HUES6 (cell line): ENCODE measurements around the gene LMNTD1.

ENCODE experiments used
- H3K27ac ChIP-seq: 2 replicates; pipeline ENCODE4 v1.7.0; 2013; ENCODE audit warnings: low read depth, mild to moderate bottlenecking, low read length, inconsistent platforms
- H3K27me3 ChIP-seq: 2 replicates; pipeline ENCODE4 v1.6.1; 2013; ENCODE audit warnings: low read length; ENCODE audit not compliant: control insufficient read depth, insufficient read depth
- H3K36me3 ChIP-seq: 2 replicates; pipeline ENCODE4 v1.6.1; 2013; ENCODE audit warnings: low read length; ENCODE audit not compliant: control insufficient read depth, insufficient read depth
- H3K4me1 ChIP-seq: 2 replicates; pipeline ENCODE4 v1.6.1; 2013; ENCODE audit warnings: low read length; ENCODE audit not compliant: control insufficient read depth, insufficient read depth
- H3K4me3 ChIP-seq: 2 replicates; pipeline ENCODE4 v1.5.1; 2013; ENCODE audit warnings: low read depth, low read length
- H3K9ac ChIP-seq: one replicate; pipeline ENCODE4 v1.6.1; 2013; ENCODE audit warnings: mild to moderate bottlenecking, low read length
- H3K9me3 ChIP-seq: 2 replicates; pipeline ENCODE4 v1.6.1; 2013; ENCODE audit warnings: low read depth, low read length; ENCODE audit not compliant: control insufficient read depth, insufficient read depth

LMNTD1 gene

DNA sequence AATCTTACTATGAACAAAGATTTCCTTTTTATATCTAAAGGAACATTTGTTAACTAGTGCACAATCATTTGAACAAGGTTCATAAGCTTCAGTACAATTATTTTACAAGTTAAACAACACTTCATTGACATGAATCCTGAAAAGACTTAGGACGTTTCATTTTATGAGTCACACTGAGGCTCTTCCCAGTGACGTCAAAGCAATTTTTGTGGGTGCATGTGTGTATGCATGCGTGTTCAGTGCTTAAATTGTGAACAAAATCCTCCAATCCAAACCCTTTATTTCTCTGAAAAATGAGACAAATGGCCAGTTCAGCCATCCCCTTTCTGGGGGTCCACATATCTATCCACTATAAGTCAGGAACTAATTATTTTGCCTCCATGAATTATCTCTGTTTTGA is 2.9 kb downstream of the LMNTD1 start:
- H3K27ac ChIP-seq = no peak overlapping the region
- H3K27me3 ChIP-seq = no peaks in the 10 kb centered on the region
- H3K36me3 ChIP-seq = no peaks in the 10 kb centered on the region
- no peak overlapping the region for H3K9ac ChIP-seq
- no peak overlapping the region for H3K4me3 ChIP-seq
- no peaks in the 10 kb centered on the region for H3K9me3 ChIP-seq
- no peaks in the 10 kb centered on the region for H3K4me1 ChIP-seq

GRCh38 chr12:25549120-25549519 is 4.0 kb downstream of the LMNTD1 start:
- Histone ChIP-seq H3K27ac (no peak overlapping the region), H3K27me3 (no peaks in the 10 kb centered on the region), H3K4me1 (no peaks in the 10 kb centered on the region), H3K9me3 (no peaks in the 10 kb centered on the region), H3K9ac (no peak overlapping the region), H3K4me3 (no peak overlapping the region), H3K36me3 (no peaks in the 10 kb centered on the region)

DNA sequence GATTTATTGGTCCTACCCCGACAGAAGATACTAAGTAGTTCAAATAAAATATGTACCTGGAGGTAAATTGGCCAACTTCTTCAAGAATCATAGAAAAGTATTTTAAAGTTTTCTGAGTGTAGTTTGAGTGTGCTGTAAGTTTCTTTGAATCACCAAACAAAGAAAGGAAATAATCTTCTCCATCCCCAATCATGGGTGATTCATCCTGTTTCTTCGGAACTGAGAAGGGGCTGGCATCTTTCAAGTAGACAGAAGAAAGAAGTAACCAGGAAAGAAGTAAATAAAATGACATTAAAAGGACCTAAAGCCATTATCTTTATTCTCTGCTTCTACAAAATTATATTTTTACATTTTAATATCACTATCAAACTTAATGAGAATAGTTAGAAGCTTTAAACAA is 6.8 kb downstream of the LMNTD1 start:
- Histone ChIP-seq H3K9ac (no peak overlapping the region), H3K9me3 (no peaks in the 10 kb centered on the region), H3K4me1 (no peaks in the 10 kb centered on the region), H3K4me3 (no peak overlapping the region), H3K27me3 (no peaks in the 10 kb centered on the region), H3K27ac (no peak overlapping the region), H3K36me3 (no peaks in the 10 kb centered on the region)

GRCh38 chr12:25533150-25533549 is 19.9 kb downstream of the LMNTD1 start:
- Histone ChIP-seq H3K27ac (no peak overlapping the region), H3K4me3 (no peak overlapping the region), H3K9ac (no peak overlapping the region), H3K9me3 (no peaks in the 10 kb centered on the region), H3K27me3 (no peaks in the 10 kb centered on the region), H3K4me1 (no peaks in the 10 kb centered on the region), H3K36me3 (no peaks in the 10 kb centered on the region)

- Histone ChIP-seq H3K9ac (no peak overlapping the region), H3K36me3 (no peaks in the 10 kb centered on the region), H3K27ac (no peak overlapping the region), H3K4me3 (no peak overlapping the region), H3K4me1 (no peaks in the 10 kb centered on the region), H3K9me3 (no peaks in the 10 kb centered on the region), H3K27me3 (no peaks in the 10 kb centered on the region)
Measured at GRCh38 chr12:25531502-25532052, 21.5 kb downstream of the LMNTD1 start.

- Histone ChIP-seq H3K9ac (no peak overlapping the region), H3K4me3 (no peak overlapping the region), H3K9me3 (no peaks in the 10 kb centered on the region), H3K27me3 (no peaks in the 10 kb centered on the region), H3K4me1 (no peaks in the 10 kb centered on the region), H3K27ac (no peak overlapping the region), H3K36me3 (no peaks in the 10 kb centered on the region)
Measured at GRCh38 chr12:25529738-25530137, 23.3 kb downstream of the LMNTD1 start.

DNA sequence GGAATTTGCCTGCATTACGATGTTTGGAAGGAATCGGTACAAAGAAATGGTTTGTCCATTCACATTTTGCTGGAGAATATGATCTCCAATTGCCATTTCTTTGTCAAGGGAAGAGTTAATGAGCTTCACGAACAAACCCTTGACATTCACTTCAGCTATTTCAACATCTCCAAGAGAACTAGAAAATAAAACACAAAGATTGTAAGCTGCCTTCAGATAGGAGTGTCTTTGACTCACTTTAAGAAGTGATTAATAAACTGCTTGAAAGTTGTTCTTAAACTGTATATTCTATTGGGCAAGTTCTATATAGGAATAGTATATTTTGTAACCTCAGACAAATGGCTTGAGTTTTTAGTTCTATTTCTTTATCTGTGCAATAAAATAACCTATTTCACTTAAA is 26.3 kb downstream of the LMNTD1 start:
- H3K9ac ChIP-seq = no peak overlapping the region
- H3K4me3 ChIP-seq = no peak overlapping the region
- H3K4me1 ChIP-seq = no peaks in the 10 kb centered on the region
- H3K36me3 ChIP-seq = no peaks in the 10 kb centered on the region
- H3K27ac ChIP-seq = no peak overlapping the region
- H3K27me3 ChIP-seq = no peaks in the 10 kb centered on the region
- H3K9me3 ChIP-seq = no peaks in the 10 kb centered on the region

GRCh38 chr12:25524366-25524765 is 28.7 kb downstream of the LMNTD1 start:
- Histone ChIP-seq H3K9me3 (no peaks in the 10 kb centered on the region), H3K9ac (no peak overlapping the region), H3K4me3 (no peak overlapping the region), H3K4me1 (no peaks in the 10 kb centered on the region), H3K27ac (no peak overlapping the region), H3K36me3 (no peaks in the 10 kb centered on the region), H3K27me3 (no peaks in the 10 kb centered on the region)

GRCh38 chr12:25521625-25522256 is 31.3 kb downstream of the LMNTD1 start:
- Histone ChIP-seq H3K36me3 (no peaks in the 10 kb centered on the region), H3K27ac (no peak overlapping the region), H3K9me3 (no peaks in the 10 kb centered on the region), H3K27me3 (no peaks in the 10 kb centered on the region), H3K4me3 (no peak overlapping the region), H3K4me1 (no peaks in the 10 kb centered on the region), H3K9ac (no peak overlapping the region)

DNA sequence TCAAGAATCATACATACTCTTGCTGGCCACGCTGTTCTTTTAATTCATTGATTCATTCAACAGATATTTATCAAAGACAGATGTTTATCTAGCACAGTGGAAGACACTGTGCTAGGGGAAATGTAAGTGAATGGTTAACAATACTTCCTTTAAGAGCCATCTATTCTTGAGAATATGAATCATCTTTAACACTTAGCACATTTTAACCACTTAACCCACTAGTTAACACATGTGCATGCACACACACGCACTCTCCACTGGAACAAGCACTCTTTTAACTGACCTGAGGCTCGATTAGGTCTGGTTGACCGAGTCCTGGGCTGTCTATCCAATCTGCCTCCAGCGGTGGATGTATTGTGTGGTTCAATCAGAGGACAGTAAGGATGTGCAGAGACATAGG is 34.6 kb downstream of the LMNTD1 start:
- Histone ChIP-seq H3K27me3 (no peaks in the 10 kb centered on the region), H3K36me3 (no peaks in the 10 kb centered on the region), H3K4me3 (no peak overlapping the region), H3K9ac (no peak overlapping the region), H3K4me1 (no peaks in the 10 kb centered on the region), H3K27ac (no peak overlapping the region), H3K9me3 (no peaks in the 10 kb centered on the region)

DNA sequence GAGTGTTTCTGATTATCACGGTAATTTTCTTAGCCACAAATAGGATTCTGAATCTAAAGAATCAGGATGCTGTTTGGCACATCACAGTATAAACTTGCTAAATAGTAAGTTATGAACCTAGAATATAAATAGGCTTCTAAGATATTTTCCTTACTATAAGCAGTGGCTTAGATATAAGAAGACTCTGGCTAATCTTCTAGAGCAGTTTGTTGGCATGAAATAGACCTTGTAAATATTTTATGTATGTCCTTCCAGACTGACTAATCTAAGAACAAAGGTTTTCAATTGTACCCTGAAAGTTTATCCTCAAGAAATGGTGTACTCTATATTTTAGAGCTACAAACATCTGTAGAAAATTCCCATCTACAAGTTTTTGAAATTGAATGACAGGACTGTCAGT is 48.3 kb downstream of the LMNTD1 start:
- H3K9ac ChIP-seq = no peak overlapping the region
- H3K4me1 ChIP-seq = no peaks in the 10 kb centered on the region
- H3K27ac ChIP-seq = no peak overlapping the region
- no peaks in the 10 kb centered on the region for H3K9me3 ChIP-seq
- no peaks in the 10 kb centered on the region for H3K36me3 ChIP-seq
- H3K27me3 ChIP-seq = no peaks in the 10 kb centered on the region
- no peak overlapping the region for H3K4me3 ChIP-seq
